ENCODE results near the gene RNF5.

RNF5 gene

GRCh38 chr6:32131439-32131948, 46.7 kb upstream of the RNF5 start:
- H3K27ac ChIP-seq (ENCODE audit: low read length, poor library complexity, severe bottlenecking) = no peak overlapping the region
- H3K4me3 ChIP-seq (ENCODE audit: insufficient read depth in 1 of 2, low read depth in 1 of 2, low read length in 2 of 2) = no peak overlapping the region
- H2AFZ ChIP-seq (ENCODE audit: low read depth, low read length) = no peak overlapping the region
- no peak overlapping the region for H3K4me2 ChIP-seq (ENCODE audit: low read length, poor library complexity, severe bottlenecking)
- no peak overlapping the region for H3K18ac ChIP-seq (ENCODE audit: low read depth in 1 of 2, low read length in 2 of 2)
- H2BK120ac ChIP-seq (ENCODE audit: low read depth, low read length) = no peak overlapping the region
- H3K14ac ChIP-seq (ENCODE audit: low read length in 2 of 2) = no peak overlapping the region
- no peak overlapping the region for H3K23ac ChIP-seq (ENCODE audit: low read length in 2 of 2)
- H2BK15ac ChIP-seq (ENCODE audit: low read depth, poor library complexity, severe bottlenecking) = no peak overlapping the region
- H3K79me1 ChIP-seq (replicated peaks; ENCODE audit: low read length, poor library complexity, severe bottlenecking) = peaks cover 27% of the 10 kb centered on the region
- H3K9ac ChIP-seq (ENCODE audit: low read length) = no peak overlapping the region
- H3K4me1 ChIP-seq (ENCODE audit: control insufficient read depth, insufficient read depth, low read depth, low read length) = peaks cover 22% of the 10 kb centered on the region
- no peak overlapping the region for H2BK12ac ChIP-seq (ENCODE audit: low read length in 2 of 2)
- no peak overlapping the region for H2AK5ac ChIP-seq (ENCODE audit: low read length, severe bottlenecking)
- no peaks in the 10 kb centered on the region for H3K9me3 ChIP-seq (ENCODE audit: control insufficient read depth, low read length)
- DNase-seq = no peak
- 99% methylated on average over 6 of the region's 14 CpGs for WGBS
- no peak overlapping the region for H4K91ac ChIP-seq (ENCODE audit: low read length)
- no peak overlapping the region for H3K4ac ChIP-seq (ENCODE audit: low read depth in 1 of 2, low read length in 2 of 2)
- no peak overlapping the region for H2BK5ac ChIP-seq (ENCODE audit: low read depth, low read length, poor library complexity, severe bottlenecking)
- H4K8ac ChIP-seq (ENCODE audit: low read length) = no peak overlapping the region
- peaks cover 0 to 6% of the 10 kb centered on the region in 2 experiments for H3K36me3 ChIP-seq (ENCODE audit: control insufficient read depth in 1 of 2, insufficient read depth in 2 of 2, low read depth in 1 of 2, low read length in 2 of 2)
- peaks cover 0 to 6% of the 10 kb centered on the region in 2 experiments for H3K27me3 ChIP-seq (ENCODE audit: control insufficient read depth in 1 of 2, insufficient read depth in 1 of 2, low read length in 2 of 2)

- Histone ChIP-seq H3K4me3 (ENCODE audit: insufficient read depth in 1 of 2, low read depth in 1 of 2, low read length in 2 of 2) (no peak overlapping the region), H2BK120ac (ENCODE audit: low read depth, low read length) (no peak overlapping the region), H3K9ac (ENCODE audit: low read length) (no peak overlapping the region), H2BK5ac (ENCODE audit: low read depth, low read length, poor library complexity, severe bottlenecking) (no peak overlapping the region), H3K14ac (ENCODE audit: low read length in 2 of 2) (no peak overlapping the region), H2BK15ac (ENCODE audit: low read depth, poor library complexity, severe bottlenecking) (no peak overlapping the region), H3K18ac (ENCODE audit: low read depth in 1 of 2, low read length in 2 of 2) (no peak overlapping the region), H2AK5ac (ENCODE audit: low read length, severe bottlenecking) (no peak overlapping the region), H3K9me3 (ENCODE audit: control insufficient read depth, low read length) (no peaks in the 10 kb centered on the region), H2BK12ac (ENCODE audit: low read length in 2 of 2) (no peak overlapping the region), H3K4me2 (ENCODE audit: low read length, poor library complexity, severe bottlenecking) (no peak overlapping the region), H3K79me1 (replicated peaks; ENCODE audit: low read length, poor library complexity, severe bottlenecking) (peaks cover 21% of the 10 kb centered on the region), H3K36me3 (ENCODE audit: control insufficient read depth in 1 of 2, insufficient read depth in 2 of 2, low read depth in 1 of 2, low read length in 2 of 2) (no peaks in the 10 kb centered on the region), H4K8ac (ENCODE audit: low read length) (no peak overlapping the region), H4K91ac (ENCODE audit: low read length) (no peak overlapping the region), H3K27ac (ENCODE audit: low read length, poor library complexity, severe bottlenecking) (no peak overlapping the region), H3K4me1 (ENCODE audit: control insufficient read depth, insufficient read depth, low read depth, low read length) (peaks cover 19% of the 10 kb centered on the region), H3K23ac (ENCODE audit: low read length in 2 of 2) (no peak overlapping the region), H2AFZ (ENCODE audit: low read depth, low read length) (no peak overlapping the region), H3K4ac (ENCODE audit: low read depth in 1 of 2, low read length in 2 of 2) (no peak overlapping the region), H3K27me3 (ENCODE audit: control insufficient read depth in 1 of 2, insufficient read depth in 1 of 2, low read length in 2 of 2) (peaks cover 0 to 6% of the 10 kb centered on the region in 2 experiments)
- no peak for DNase-seq
Measured at GRCh38 chr6:32132110-32132509, 46.1 kb upstream of the RNF5 start.

DNA sequence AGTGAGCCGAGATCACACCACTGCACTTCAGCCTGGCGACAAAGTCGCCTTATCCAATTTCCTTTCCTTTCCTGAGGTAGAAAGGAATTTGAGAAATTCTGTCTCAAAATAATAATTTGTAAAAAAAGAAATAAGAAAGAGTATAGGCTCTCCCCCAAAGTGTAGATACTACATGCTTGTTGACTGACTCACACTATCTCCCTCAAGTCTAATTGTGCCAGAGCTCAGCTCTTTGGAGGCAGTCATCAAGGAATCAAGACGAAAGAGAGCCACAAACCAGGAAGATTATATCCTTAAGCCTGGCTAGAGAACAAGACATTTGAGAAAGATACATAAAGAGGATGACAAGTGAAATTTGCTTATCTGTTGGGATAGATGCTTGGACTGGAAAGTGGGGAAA, 44.4 kb upstream of the RNF5 start:
- 53% methylated on average over 1 of the region's 4 CpGs for WGBS

DNA sequence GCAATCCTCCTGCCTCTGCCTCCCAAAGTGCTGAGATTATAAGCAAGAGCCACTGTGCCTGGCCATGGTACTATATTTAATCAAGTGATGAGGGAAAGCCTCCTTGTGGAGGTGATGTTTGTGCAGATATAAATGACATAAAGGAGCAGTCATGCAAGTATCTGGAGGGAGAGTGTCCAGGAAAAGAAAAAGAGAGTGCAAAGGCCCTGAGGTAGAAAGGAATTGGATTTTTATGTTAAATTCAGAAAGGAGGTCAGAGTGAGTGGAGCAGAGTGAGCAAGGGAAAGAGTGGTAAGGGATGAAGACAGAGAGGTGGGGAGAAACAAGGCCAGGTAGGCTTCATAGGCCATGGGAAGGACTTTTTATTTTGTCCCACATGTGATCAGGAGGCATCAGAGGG, 40.8 kb upstream of the RNF5 start:
- no peak overlapping the region for H3K4me2 ChIP-seq (ENCODE audit: low read length, poor library complexity, severe bottlenecking)
- no peak overlapping the region for H3K18ac ChIP-seq (ENCODE audit: low read depth in 1 of 2, low read length in 2 of 2)
- no peaks in the 10 kb centered on the region for H3K4me1 ChIP-seq (ENCODE audit: control insufficient read depth, insufficient read depth, low read depth, low read length)
- H3K14ac ChIP-seq (ENCODE audit: low read length in 2 of 2) = no peak overlapping the region
- no peak overlapping the region for H2BK120ac ChIP-seq (ENCODE audit: low read depth, low read length)
- no peak overlapping the region for H2BK15ac ChIP-seq (ENCODE audit: low read depth, poor library complexity, severe bottlenecking)
- H3K4ac ChIP-seq (ENCODE audit: low read depth in 1 of 2, low read length in 2 of 2) = no peak overlapping the region
- no peaks in the 10 kb centered on the region for H3K9me3 ChIP-seq (ENCODE audit: control insufficient read depth, low read length)
- H3K36me3 ChIP-seq (ENCODE audit: control insufficient read depth in 1 of 2, insufficient read depth in 2 of 2, low read depth in 1 of 2, low read length in 2 of 2) = no peaks in the 10 kb centered on the region
- H2AK5ac ChIP-seq (ENCODE audit: low read length, severe bottlenecking) = no peak overlapping the region
- DNase-seq = no peak
- no peak overlapping the region for H2AFZ ChIP-seq (ENCODE audit: low read depth, low read length)
- no peak overlapping the region for H3K9ac ChIP-seq (ENCODE audit: low read length)
- H4K91ac ChIP-seq (ENCODE audit: low read length) = no peak overlapping the region
- no peak overlapping the region for H3K23ac ChIP-seq (ENCODE audit: low read length in 2 of 2)
- H3K27me3 ChIP-seq (ENCODE audit: control insufficient read depth in 1 of 2, insufficient read depth in 1 of 2, low read length in 2 of 2) = peaks cover 0 to 6% of the 10 kb centered on the region in 2 experiments
- H3K4me3 ChIP-seq (ENCODE audit: insufficient read depth in 1 of 2, low read depth in 1 of 2, low read length in 2 of 2) = no peak overlapping the region
- no peak overlapping the region for H2BK12ac ChIP-seq (ENCODE audit: low read length in 2 of 2)
- H2BK5ac ChIP-seq (ENCODE audit: low read depth, low read length, poor library complexity, severe bottlenecking) = no peak overlapping the region
- H3K27ac ChIP-seq (ENCODE audit: low read length, poor library complexity, severe bottlenecking) = no peak overlapping the region
- H4K8ac ChIP-seq (ENCODE audit: low read length) = no peak overlapping the region
- H3K79me1 ChIP-seq (replicated peaks; ENCODE audit: low read length, poor library complexity, severe bottlenecking) = no peaks in the 10 kb centered on the region

More for the DNA sequence above, 44.4 kb upstream of the RNF5 start:
- Histone ChIP-seq H3K36me3 (ENCODE audit: control insufficient read depth in 1 of 2, insufficient read depth in 2 of 2, low read depth in 1 of 2, low read length in 2 of 2) (no peaks in the 10 kb centered on the region), H2BK5ac (ENCODE audit: low read depth, low read length, poor library complexity, severe bottlenecking) (no peak overlapping the region), H4K8ac (ENCODE audit: low read length) (no peak overlapping the region), H3K14ac (ENCODE audit: low read length in 2 of 2) (no peak overlapping the region), H2BK120ac (ENCODE audit: low read depth, low read length) (no peak overlapping the region), H3K4ac (ENCODE audit: low read depth in 1 of 2, low read length in 2 of 2) (no peak overlapping the region), H3K18ac (ENCODE audit: low read depth in 1 of 2, low read length in 2 of 2) (no peak overlapping the region), H2BK12ac (ENCODE audit: low read length in 2 of 2) (no peak overlapping the region), H3K4me1 (ENCODE audit: control insufficient read depth, insufficient read depth, low read depth, low read length) (peaks cover 11% of the 10 kb centered on the region), H3K79me1 (replicated peaks; ENCODE audit: low read length, poor library complexity, severe bottlenecking) (peaks cover 10% of the 10 kb centered on the region), H2BK15ac (ENCODE audit: low read depth, poor library complexity, severe bottlenecking) (no peak overlapping the region), H2AFZ (ENCODE audit: low read depth, low read length) (no peak overlapping the region), H3K4me3 (ENCODE audit: insufficient read depth in 1 of 2, low read depth in 1 of 2, low read length in 2 of 2) (no peak overlapping the region), H3K9me3 (ENCODE audit: control insufficient read depth, low read length) (no peaks in the 10 kb centered on the region), H2AK5ac (ENCODE audit: low read length, severe bottlenecking) (no peak overlapping the region), H3K27ac (ENCODE audit: low read length, poor library complexity, severe bottlenecking) (no peak overlapping the region), H3K27me3 (ENCODE audit: control insufficient read depth in 1 of 2, insufficient read depth in 1 of 2, low read length in 2 of 2) (peaks cover 0 to 6% of the 10 kb centered on the region in 2 experiments), H3K9ac (ENCODE audit: low read length) (no peak overlapping the region), H3K23ac (ENCODE audit: low read length in 2 of 2) (no peak overlapping the region), H4K91ac (ENCODE audit: low read length) (no peak overlapping the region), H3K4me2 (ENCODE audit: low read length, poor library complexity, severe bottlenecking) (no peak overlapping the region)
- no peak for DNase-seq
